Gastroesophageal sphincter (tissue), 3 donors: ENCODE data around the gene SAA2.

Experiments used
- CTCF ChIP-seq, 4 experiments: fragments of 200-600 bp in 2 of 4; fragments of 450-650 bp in 2 of 4; sonication (generic) in 1 of 4; IDR thresholded peaks; one replicate each; pipeline ENCODE4 v1.5.1; 2017 to 2019; ENCODE audit warnings: antibody characterized with exemption in 4 of 4, mild to moderate bottlenecking in 2 of 4, moderate library complexity in 2 of 4
- POLR2A ChIP-seq, 2 donors: fragments of 450-650 bp; IDR thresholded peaks; one replicate each; pipeline ENCODE4 v1.6.1; 2017; ENCODE audit warnings: antibody characterized with exemption in 2 of 2, mild to moderate bottlenecking in 2 of 2, moderate library complexity in 1 of 2

DNA sequence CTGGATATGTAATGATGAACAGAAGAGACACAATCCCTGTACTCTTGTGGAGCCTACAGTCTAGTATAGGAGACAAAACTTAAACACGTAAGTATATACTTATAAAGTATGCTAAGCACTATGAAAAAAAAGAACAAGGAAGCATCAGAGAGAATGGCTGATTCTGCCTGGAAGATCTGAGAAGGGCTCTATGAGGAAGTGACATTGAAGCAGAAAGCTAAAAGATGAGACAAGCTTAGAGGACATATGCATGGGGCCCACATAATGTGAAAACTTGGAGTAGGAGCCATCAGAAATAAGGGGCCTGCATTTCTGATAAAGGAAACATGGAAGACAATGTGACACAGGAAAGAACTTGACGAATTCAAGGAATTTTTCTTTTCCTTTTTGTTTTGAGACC, 34.2 kb upstream of the SAA2 start:
- no peak for TF ChIP-seq CTCF (IDR thresholded peaks at IDR 0.05)
- TF ChIP-seq POLR2A (IDR thresholded peaks at IDR 0.05) = no peak
